Hematopoietic multipotent progenitor cell treated with erythropoietin and hydrocortisone succinate and interleukin-3 and kit ligand, for 6 days (in vitro differentiated cells): ENCODE results near the gene HNRNPM.

Experiments
- DNase-seq: peaks from one replicate; pipeline ENCODE4 v3.0.0-alpha.2; 2015

The HNRNPM gene

GRCh38 chr19:8460516-8461298 lies 15.9 kb downstream of the HNRNPM start:
- no peak for DNase-seq

GRCh38 chr19:8461376-8461775 lies 16.6 kb downstream of the HNRNPM start:
- no peak for DNase-seq

- DNase-seq = no peak
Observed at GRCh38 chr19:8461891-8462290, 17.1 kb downstream of the HNRNPM start.

GRCh38 chr19:8462571-8462970 lies 17.8 kb downstream of the HNRNPM start:
- no peak for DNase-seq

GRCh38 chr19:8463365-8463764 lies 18.6 kb downstream of the HNRNPM start:
- no peak for DNase-seq

- DNase-seq = no peak
Observed at GRCh38 chr19:8466018-8466417, 21.2 kb downstream of the HNRNPM start.

GRCh38 chr19:8468124-8468523 lies 23.3 kb downstream of the HNRNPM start:
- no peak for DNase-seq

GRCh38 chr19:8468761-8469373 lies 24.1 kb downstream of the HNRNPM start:
- no peak for DNase-seq

GRCh38 chr19:8469613-8470368 lies 25.0 kb downstream of the HNRNPM start:
- DNase-seq = no peak

GRCh38 chr19:8473648-8474476 lies 29.1 kb downstream of the HNRNPM start:
- no peak for DNase-seq

- no peak for DNase-seq
Observed at GRCh38 chr19:8475005-8475404, 30.2 kb downstream of the HNRNPM start.

GRCh38 chr19:8476524-8476923 lies 31.7 kb downstream of the HNRNPM start:
- DNase-seq = no peak

GRCh38 chr19:8477889-8478288 lies 33.1 kb downstream of the HNRNPM start:
- DNase-seq = no peak

GRCh38 chr19:8478598-8478997 lies 33.8 kb downstream of the HNRNPM start:
- no peak for DNase-seq

GRCh38 chr19:8481201-8481600 lies 36.4 kb downstream of the HNRNPM start:
- DNase-seq = no peak

- no peak for DNase-seq
Observed at GRCh38 chr19:8481616-8482015, 36.8 kb downstream of the HNRNPM start.

GRCh38 chr19:8482696-8483095 lies 37.9 kb downstream of the HNRNPM start:
- no peak for DNase-seq

GRCh38 chr19:8483165-8483564 lies 38.4 kb downstream of the HNRNPM start:
- no peak for DNase-seq

GRCh38 chr19:8484331-8484894 lies 39.6 kb downstream of the HNRNPM start:
- DNase-seq = peak; percentile 73

- no peak for DNase-seq
Observed at GRCh38 chr19:8485561-8486371, 41.0 kb downstream of the HNRNPM start.

- DNase-seq = no peak
Observed at GRCh38 chr19:8486661-8487136, 41.9 kb downstream of the HNRNPM start.
